Measurements from ENCODE around the gene BPTF. TPM values are rescaled to one million over a fixed set of nuclear protein-coding genes. Genes with fewer than 3 reads are reported as not detected.
"Not testable (repeated sequence)": the region's sequence is repeated elsewhere in the genome, so short reads cannot be mapped to it uniquely, and the experiment has no call there.

Gene BPTF
- total RNA-seq: 128 TPM

GRCh38 chr17:67824735-67825626, at the start of gene BPTF:
Gene BPTF (plus strand): TSS chr17:67825503. CDS start chr17:67825725, 222 bp downstream.
- FAIRE-seq (no peak), DNase-seq (ENCODE audit: low spot score in 2 of 2) (peak; percentile 88 to 94)

GRCh38 chr17:67779098-67779672, 46.1 kb upstream of the BPTF start:
- no peak for FAIRE-seq
- no peak for DNase-seq (ENCODE audit: low spot score in 2 of 2)

- DNase-seq (ENCODE audit: low spot score in 2 of 2) (no peak), FAIRE-seq (no peak)
Measured at GRCh38 chr17:67784364-67785121, 40.8 kb upstream of the BPTF start.

- FAIRE-seq (no peak), DNase-seq (ENCODE audit: low spot score in 2 of 2) (no peak)
Measured at GRCh38 chr17:67785122-67785477, 40.2 kb upstream of the BPTF start.

- DNase-seq (ENCODE audit: low spot score in 2 of 2) (no peak), FAIRE-seq (no peak)
Measured at GRCh38 chr17:67785504-67785903, 39.8 kb upstream of the BPTF start.

- no peak for FAIRE-seq
- peak; percentile 22 to 52 for DNase-seq (ENCODE audit: low spot score in 2 of 2)
Measured at GRCh38 chr17:67800495-67800928, 24.8 kb upstream of the BPTF start.

- no peak for FAIRE-seq
- DNase-seq (ENCODE audit: low spot score in 2 of 2): no peak
Measured at GRCh38 chr17:67801626-67802175, 23.6 kb upstream of the BPTF start.

- DNase-seq (ENCODE audit: low spot score in 2 of 2) (no peak), FAIRE-seq (no peak)
Measured at GRCh38 chr17:67810464-67810863, 14.8 kb upstream of the BPTF start.

- not testable (repeated sequence) for FAIRE-seq; DNase-seq (ENCODE audit: low spot score in 2 of 2)
Measured at GRCh38 chr17:67812380-67812779, 12.9 kb upstream of the BPTF start.

GRCh38 chr17:67813803-67814180, 11.5 kb upstream of the BPTF start:
- DNase-seq (ENCODE audit: low spot score in 2 of 2): no peak
- FAIRE-seq: no peak

- FAIRE-seq: no peak
- no peak for DNase-seq (ENCODE audit: low spot score in 2 of 2)
Measured at GRCh38 chr17:67818110-67819002, 6.9 kb upstream of the BPTF start.

GRCh38 chr17:67819722-67820121, 5.6 kb upstream of the BPTF start:
- DNase-seq (ENCODE audit: low spot score in 2 of 2) (no peak), FAIRE-seq (no peak)

GRCh38 chr17:67821871-67822367, 3.4 kb upstream of the BPTF start:
- FAIRE-seq: no peak
- DNase-seq (ENCODE audit: low spot score in 2 of 2): no peak

- FAIRE-seq: not testable (repeated sequence)
- peak; percentile 42 to 60 for DNase-seq (ENCODE audit: low spot score in 2 of 2)
Measured at GRCh38 chr17:67825627-67826601, 611 bp downstream of the BPTF start.

- FAIRE-seq (no peak), DNase-seq (ENCODE audit: low spot score in 2 of 2) (no peak)
Measured at GRCh38 chr17:67829331-67829730, 4.0 kb downstream of the BPTF start.

GRCh38 chr17:67830440-67830839, 5.1 kb downstream of the BPTF start:
- DNase-seq (ENCODE audit: low spot score in 2 of 2): no peak
- no peak for FAIRE-seq

GRCh38 chr17:67831268-67831667, 6.0 kb downstream of the BPTF start:
- FAIRE-seq (no peak), DNase-seq (ENCODE audit: low spot score in 2 of 2) (no peak)

GRCh38 chr17:67833134-67833533, 7.8 kb downstream of the BPTF start:
- FAIRE-seq: no peak
- DNase-seq (ENCODE audit: low spot score in 2 of 2): no peak
